HEK293T (cell line): Measurements from ENCODE around the gene CCDC92B.

Experiments used
- CTCF ChIA-PET: fragments of 350-600 bp; formaldehyde crosslinking; extraction: SDS; loops from one replicate; lab custom pipeline; 2021; ENCODE audit warnings: antibody characterized with exemption, inconsistent platforms; lab: Yijun Ruan, JAX
- POLR2A ChIA-PET: fragments of 350-600 bp; formaldehyde crosslinking; extraction: SDS; loops from one replicate; lab custom pipeline; 2020; ENCODE audit warnings: antibody characterized with exemption, inconsistent platforms; lab: Yijun Ruan, JAX
- DNase-seq: peaks from one replicate; pipeline ENCODE4 v3.0.0; 2012; ENCODE audit warnings: mixed read lengths; ENCODE audit errors: extremely low spot score
- ARNT ChIP-seq: fragments of 450-650 bp; IDR thresholded peaks from 2 replicates; pipeline ENCODE4 v1.6.1; 2017; ENCODE audit warnings: mild to moderate bottlenecking
- BHLHE40 ChIP-seq: fragments of 450-650 bp; IDR thresholded peaks from 2 replicates; pipeline ENCODE4 v1.6.1; 2016; ENCODE audit warnings: mild to moderate bottlenecking, moderate library complexity, borderline replicate concordance
- CTBP1 ChIP-seq: fragments of 450-650 bp; IDR thresholded peaks from 2 replicates; pipeline ENCODE4 v1.6.1; 2016; ENCODE audit warnings: borderline replicate concordance
- ELF4 ChIP-seq: fragments of 450-650 bp; IDR thresholded peaks from 2 replicates; pipeline ENCODE4 v1.6.1; 2017; ENCODE audit warnings: antibody characterized with exemption
- FOXA1 ChIP-seq: fragments of 450-650 bp; IDR thresholded peaks from 2 replicates; pipeline ENCODE4 v1.6.1; 2016; ENCODE audit warnings: mild to moderate bottlenecking
- FOXK2 ChIP-seq: fragments of 450-650 bp; IDR thresholded peaks from 2 replicates; pipeline ENCODE4 v1.6.1; 2016; ENCODE audit warnings: mild to moderate bottlenecking
- FOXM1 ChIP-seq: fragments of 450-650 bp; IDR thresholded peaks from 2 replicates; pipeline ENCODE4 v1.6.1; 2017; ENCODE audit warnings: mild to moderate bottlenecking, borderline replicate concordance
- HDGF ChIP-seq: fragments of 450-650 bp; IDR thresholded peaks from 2 replicates; pipeline ENCODE4 v1.6.1; 2017; ENCODE audit warnings: antibody characterized with exemption, borderline replicate concordance
- L3MBTL2 ChIP-seq: fragments of 450-650 bp; conservative IDR thresholded peaks from 2 replicates; pipeline ENCODE4 v1.6.1; 2016; ENCODE audit warnings: mild to moderate bottlenecking
- LEF1 ChIP-seq: fragments of 450-650 bp; IDR thresholded peaks from 2 replicates; pipeline ENCODE4 v1.6.1; 2017; ENCODE audit warnings: mild to moderate bottlenecking, borderline replicate concordance
- NFRKB ChIP-seq: fragments of 450-650 bp; IDR thresholded peaks from 2 replicates; pipeline ENCODE4 v1.6.1; 2016; ENCODE audit warnings: mild to moderate bottlenecking, moderate library complexity
- PKNOX1 ChIP-seq: fragments of 450-650 bp; IDR thresholded peaks from 2 replicates; pipeline ENCODE4 v1.6.1; 2016
- SP1 ChIP-seq: fragments of 450-650 bp; IDR thresholded peaks from 2 replicates; pipeline ENCODE4 v1.6.1; 2017
- SUZ12 ChIP-seq: fragments of 450-650 bp; IDR thresholded peaks from 2 replicates; pipeline ENCODE4 v1.6.1; 2016; ENCODE audit warnings: mild to moderate bottlenecking
- TARDBP ChIP-seq: fragments of 450-650 bp; IDR thresholded peaks from 2 replicates; pipeline ENCODE4 v1.6.1; 2016
- ZNF384 ChIP-seq: fragments of 450-650 bp; IDR thresholded peaks from 2 replicates; pipeline ENCODE4 v1.6.1; 2016

CCDC92B gene

GRCh38 chr17:2755891-2756724 is 6.7 kb upstream of the CCDC92B start:
- no peak for TF ChIP-seq TARDBP
- TF ChIP-seq SP1 = no peak
- TF ChIP-seq NFRKB = no peak
- no peak for TF ChIP-seq FOXM1
- TF ChIP-seq CTBP1 = no peak
- no peak for TF ChIP-seq ELF4
- TF ChIP-seq LEF1 = no peak
- no peak for TF ChIP-seq FOXA1
- TF ChIP-seq BHLHE40 = no peak
- TF ChIP-seq HDGF = no peak
- no peak for TF ChIP-seq FOXK2
- TF ChIP-seq ARNT = no peak
- TF ChIP-seq SUZ12 = no peak
- no peak for TF ChIP-seq PKNOX1
- TF ChIP-seq ZNF384 = no peak
- no peak for TF ChIP-seq L3MBTL2

GRCh38 chr17:2751491-2751890 is 2.0 kb upstream of the CCDC92B start:
- POLR2A ChIA-PET = no interaction called here
- no peak for DNase-seq
- TF ChIP-seq FOXK2 (no peak), ARNT (no peak), SUZ12 (no peak), FOXA1 (no peak), ELF4 (no peak), SP1 (no peak), FOXM1 (no peak), HDGF (no peak), NFRKB (no peak), TARDBP (no peak), PKNOX1 (no peak), L3MBTL2 (no peak), ZNF384 (no peak), CTBP1 (no peak)
- CTCF ChIA-PET = no interaction called here

More at GRCh38 chr17:2755891-2756724, 6.7 kb upstream of the CCDC92B start:
- ChIA-PET CTCF (interaction anchor here (1.7 kb wide), 1 partner anchor 30 kb away, joined by 4 read pairs; no protein-coding TSS in a partner anchor), POLR2A (interaction anchor here (1.0 kb wide), 1 partner anchor 46 kb away, joined by 3 read pairs; no protein-coding TSS in a partner anchor)
- peak; percentile 54 for DNase-seq

- CTCF ChIA-PET = no interaction called here
- POLR2A ChIA-PET = no interaction called here
- no peak for TF ChIP-seq FOXK2
- no peak for TF ChIP-seq PKNOX1
- no peak for TF ChIP-seq SP1
- no peak for TF ChIP-seq FOXA1
- TF ChIP-seq SUZ12 = no peak
- no peak for TF ChIP-seq ZNF384
- no peak for TF ChIP-seq LEF1
- no peak for TF ChIP-seq NFRKB
- no peak for TF ChIP-seq CTBP1
- DNase-seq = no peak
These were observed 1.3 kb upstream of the CCDC92B start for GRCh38 chr17:2750721-2751120.

- POLR2A ChIA-PET = no interaction called here
- peak; percentile 90 for DNase-seq
- CTCF ChIA-PET = no interaction called here
These were observed 331 bp upstream of the CCDC92B start for GRCh38 chr17:2749784-2750181.

More at GRCh38 chr17:2749784-2750181, 331 bp upstream of the CCDC92B start:
- TF ChIP-seq TARDBP = no peak
- TF ChIP-seq SP1 = no peak
- TF ChIP-seq ZNF384 = no peak
- no peak for TF ChIP-seq FOXA1
- no peak for TF ChIP-seq ELF4
- no peak for TF ChIP-seq PKNOX1
- no peak for TF ChIP-seq FOXK2
- no peak for TF ChIP-seq FOXM1
- TF ChIP-seq LEF1 = no peak
- no peak for TF ChIP-seq HDGF
- no peak for TF ChIP-seq BHLHE40
- TF ChIP-seq ARNT = no peak
- TF ChIP-seq L3MBTL2 = no peak
